ENCODE measurements around the gene CALD1. TPM values are rescaled to one million over a fixed set of nuclear protein-coding genes. Genes with fewer than 3 reads are reported as not detected.

The CALD1 gene
- total and polyA plus RNA-seq, 2 experiments from 2014 or later, result 132 to 842 TPM

GRCh38 chr7:134996097-134996550, 216.7 kb downstream of the CALD1 start:
- H3K4me3 ChIP-seq, result no peak overlapping the region
- peaks cover 2% of the 10 kb centered on the region; the same call in 1 of the 3 replicates for H3K4me1 Mint-ChIP-seq
- no peak for DNase-seq (ENCODE audit: low spot score)

GRCh38 chr7:134997214-134997885, 217.9 kb downstream of the CALD1 start:
- Histone ChIP-seq H2AFZ (no peak overlapping the region), H3K9me2 (ENCODE audit: insufficient read depth) (no peaks in the 10 kb centered on the region; the same call in 1 of the 2 replicates), H3K27me3 (ENCODE audit: insufficient read depth) (no peaks in the 10 kb centered on the region), H3K36me3 (ENCODE audit: insufficient read depth) (no peaks in the 10 kb centered on the region; the same call in 1 of the 2 replicates), H3K27ac (ENCODE audit: low read depth) (no peak overlapping the region), H3K79me2 (replicated peaks; ENCODE audit: insufficient read depth) (no peaks in the 10 kb centered on the region), H3K4me2 (no peak overlapping the region), H3F3A (replicated peaks; ENCODE audit: low read depth) (no peaks in the 10 kb centered on the region), H4K20me1 (replicated peaks; ENCODE audit: insufficient read depth) (no peaks in the 10 kb centered on the region; the same call in 1 of the 2 replicates), H3K4me3 (no peak overlapping the region), H3K4me1 (ENCODE audit: insufficient read depth) (no peaks in the 10 kb centered on the region)
- Mint-ChIP-seq H3K36me3 (ENCODE audit: low read depth) (peaks cover 5% of the 10 kb centered on the region; the same call in 2 of the 3 replicates), H3K4me3 (no peak overlapping the region), H3K27ac (no peak overlapping the region), H3K27me3 (ENCODE audit: insufficient read depth, low read depth, poor library complexity) (no peaks in the 10 kb centered on the region), H3K9me3 (no peaks in the 10 kb centered on the region), H3K4me1 (no peaks in the 10 kb centered on the region)
- TF ChIP-seq EZH2phosphoT487 (IDR thresholded peaks at IDR 0.05; ENCODE audit: unreplicated experiment), result no peak
- no peak for TF ChIP-seq ETS1 (IDR thresholded peaks at IDR 0.05)
- no peak for TF ChIP-seq NANOG (IDR thresholded peaks at IDR 0.05; ENCODE audit: borderline replicate concordance)
- no peak for TF ChIP-seq CREB1 (CRISPR knock-in tag; IDR thresholded peaks at IDR 0.05; ENCODE audit: low read depth)
- TF ChIP-seq STAT1 (IDR thresholded peaks at IDR 0.05; ENCODE audit: unreplicated experiment), result no peak
- TF ChIP-seq ZNF114 (CRISPR knock-in tag; IDR thresholded peaks at IDR 0.05), result no peak
- no peak for TF ChIP-seq REST (IDR thresholded peaks at IDR 0.05; ENCODE audit: unreplicated experiment)
- TF ChIP-seq EZH2 (IDR thresholded peaks at IDR 0.05; ENCODE audit: low read depth, unreplicated experiment), result no peak
- no peak for TF ChIP-seq JUNB (IDR thresholded peaks at IDR 0.05; ENCODE audit: unreplicated experiment)
- TF ChIP-seq CTCF (conservative IDR thresholded peaks at IDR 0.05; ENCODE audit: low read depth in 2 of 2), result no peak
- ATAC-seq (no peak), DNase-seq (ENCODE audit: low spot score) (no peak)

More at GRCh38 chr7:134996097-134996550, 216.7 kb downstream of the CALD1 start:
- Mint-ChIP-seq H3K9me3 (no peaks in the 10 kb centered on the region), H3K36me3 (ENCODE audit: low read depth) (peaks cover 5% of the 10 kb centered on the region; the same call in 2 of the 3 replicates), H3K27ac (no peak overlapping the region), H3K4me3 (no peak overlapping the region), H3K27me3 (ENCODE audit: insufficient read depth, low read depth, poor library complexity) (no peaks in the 10 kb centered on the region)
- H3K27me3 ChIP-seq (ENCODE audit: insufficient read depth), result no peaks in the 10 kb centered on the region
- no peaks in the 10 kb centered on the region; the same call in 1 of the 2 replicates for H3K36me3 ChIP-seq (ENCODE audit: insufficient read depth)
- H2AFZ ChIP-seq, result no peak overlapping the region
- H3K79me2 ChIP-seq (replicated peaks; ENCODE audit: insufficient read depth), result no peaks in the 10 kb centered on the region
- no peak overlapping the region for H3K27ac ChIP-seq (ENCODE audit: low read depth)
- H3K4me2 ChIP-seq, result no peak overlapping the region
- TF ChIP-seq NANOG (IDR thresholded peaks at IDR 0.05; ENCODE audit: borderline replicate concordance), result no peak
- no peak for TF ChIP-seq CTCF (conservative IDR thresholded peaks at IDR 0.05; ENCODE audit: low read depth in 2 of 2)
- no peak for TF ChIP-seq JUNB (IDR thresholded peaks at IDR 0.05; ENCODE audit: unreplicated experiment)
- TF ChIP-seq STAT1 (IDR thresholded peaks at IDR 0.05; ENCODE audit: unreplicated experiment), result no peak
- H3K9me2 ChIP-seq (ENCODE audit: insufficient read depth), result no peaks in the 10 kb centered on the region; the same call in 1 of the 2 replicates
- H4K20me1 ChIP-seq (replicated peaks; ENCODE audit: insufficient read depth), result no peaks in the 10 kb centered on the region; the same call in 1 of the 2 replicates
- peaks cover 7% of the 10 kb centered on the region; the same call in 1 of the 2 replicates for H3K4me1 ChIP-seq (ENCODE audit: insufficient read depth)
- no peaks in the 10 kb centered on the region for H3F3A ChIP-seq (replicated peaks; ENCODE audit: low read depth)
- no peak for ATAC-seq

Measured in GM23338 (cell line).